Measurements from ENCODE around the gene ARL2BP. TPM values are rescaled to one million over a fixed set of nuclear protein-coding genes. Genes with fewer than 3 reads are reported as not detected.

ARL2BP gene
- total RNA-seq, 2 experiments from 2014 or later: 26.6 to 31.2 TPM

DNA sequence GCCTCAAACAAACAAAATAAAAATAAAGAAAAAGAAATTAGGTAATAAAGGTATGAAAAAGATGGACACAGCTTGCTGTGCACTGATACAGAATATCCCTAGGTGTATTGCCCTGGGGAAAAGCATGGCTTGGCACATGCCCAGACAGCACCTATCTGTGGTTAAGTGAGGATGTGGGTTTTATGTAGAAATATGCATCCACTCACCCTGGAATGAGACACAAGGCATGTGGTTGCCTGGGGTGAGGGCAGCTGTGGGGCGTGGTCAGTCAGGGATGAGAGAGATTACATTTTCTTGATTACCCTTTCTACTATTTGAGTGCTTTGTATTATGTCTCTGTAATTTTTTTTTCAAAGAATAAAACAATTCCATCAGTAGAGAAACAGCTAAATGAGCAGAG lies 32.5 kb downstream of the ARL2BP start:
- no peaks in the 10 kb centered on the region for H3K36me3 ChIP-seq (ENCODE audit: insufficient read depth, low read length)
- ChIA-PET CTCF (ENCODE audit: unreplicated experiment) (no interaction called here), POLR2A (interaction anchor here (0.5 kb wide), 1 partner anchor 959 kb away, joined by 3 read pairs; no protein-coding TSS in a partner anchor)
- no peak overlapping the region for H3K4me2 ChIP-seq (ENCODE audit: low read length)
- no peaks in the 10 kb centered on the region for H4K20me1 ChIP-seq (ENCODE audit: insufficient read depth, low read length)
- BruUV-seq (replicated peaks): no TSS peak
- H3K9me3 ChIP-seq (ENCODE audit: low read length): no peaks in the 10 kb centered on the region
- no peaks in the 10 kb centered on the region for H3K79me2 ChIP-seq (ENCODE audit: insufficient read depth, low read depth, low read length)
- DNase-seq (ENCODE audit: low spot score): no peak
- no peaks in the 10 kb centered on the region for H3K9me2 ChIP-seq (ENCODE audit: insufficient read depth, low read length)
- intact Hi-C loops (cut with micrococcal nuclease; ENCODE audit: unreplicated experiment): no loop called here
- no peak overlapping the region for H3K27ac ChIP-seq (ENCODE audit: low read depth, low read length, poor library complexity, severe bottlenecking)
- no peak overlapping the region for H2AFZ ChIP-seq (ENCODE audit: low read length)
- H3K4me1 ChIP-seq (ENCODE audit: insufficient read depth, low read length, poor library complexity, severe bottlenecking): no peaks in the 10 kb centered on the region
- H3K4me3 ChIP-seq (ENCODE audit: low read depth, low read length, poor library complexity, severe bottlenecking): no peak overlapping the region
- TF ChIP-seq EZH2phosphoT487 (IDR thresholded peaks at IDR 0.05; ENCODE audit: borderline replicate concordance, low read depth, low read length) (no peak), CTCF (conservative IDR thresholded peaks at IDR 0.05; ENCODE audit: low read length) (no peak)

GRCh38 chr16:57278494-57278893 lies 33.4 kb downstream of the ARL2BP start:
- Histone ChIP-seq H3K9me3 (ENCODE audit: low read length) (no peaks in the 10 kb centered on the region), H3K36me3 (ENCODE audit: insufficient read depth, low read length) (no peaks in the 10 kb centered on the region), H3K79me2 (ENCODE audit: insufficient read depth, low read depth, low read length) (no peaks in the 10 kb centered on the region), H3K4me3 (ENCODE audit: low read depth, low read length, poor library complexity, severe bottlenecking) (no peak overlapping the region), H3K4me1 (ENCODE audit: insufficient read depth, low read length, poor library complexity, severe bottlenecking) (no peaks in the 10 kb centered on the region), H4K20me1 (ENCODE audit: insufficient read depth, low read length) (no peaks in the 10 kb centered on the region), H2AFZ (ENCODE audit: low read length) (no peak overlapping the region), H3K27ac (ENCODE audit: low read depth, low read length, poor library complexity, severe bottlenecking) (no peak overlapping the region), H3K9me2 (ENCODE audit: insufficient read depth, low read length) (no peaks in the 10 kb centered on the region), H3K4me2 (ENCODE audit: low read length) (no peak overlapping the region)
- DNase-seq (ENCODE audit: low spot score): no peak
- no peak for TF ChIP-seq EZH2phosphoT487 (IDR thresholded peaks at IDR 0.05; ENCODE audit: borderline replicate concordance, low read depth, low read length)
- no peak for TF ChIP-seq CTCF (conservative IDR thresholded peaks at IDR 0.05; ENCODE audit: low read length)
- intact Hi-C loops (cut with micrococcal nuclease; ENCODE audit: unreplicated experiment): no loop called here
- ChIA-PET POLR2A (no interaction called here), CTCF (ENCODE audit: unreplicated experiment) (no interaction called here)
- BruUV-seq (replicated peaks): no TSS peak

- ChIA-PET CTCF (ENCODE audit: unreplicated experiment) (interaction anchor here (0.6 to 0.8 kb wide), 3 partner anchors 18 to 546 kb away, joined by 3 read pairs; no protein-coding TSS in a partner anchor), POLR2A (no interaction called here)
- no peak overlapping the region for H3K4me2 ChIP-seq (ENCODE audit: low read length)
- no peaks in the 10 kb centered on the region for H3K79me2 ChIP-seq (ENCODE audit: insufficient read depth, low read depth, low read length)
- intact Hi-C loops (cut with micrococcal nuclease; ENCODE audit: unreplicated experiment): no loop called here
- no peak overlapping the region for H3K4me3 ChIP-seq (ENCODE audit: low read depth, low read length, poor library complexity, severe bottlenecking)
- BruUV-seq (replicated peaks): no TSS peak
- DNase-seq (ENCODE audit: low spot score): no peak
- no peaks in the 10 kb centered on the region for H3K9me2 ChIP-seq (ENCODE audit: insufficient read depth, low read length)
- H3K9me3 ChIP-seq (ENCODE audit: low read length): no peaks in the 10 kb centered on the region
- no peaks in the 10 kb centered on the region for H4K20me1 ChIP-seq (ENCODE audit: insufficient read depth, low read length)
- no peaks in the 10 kb centered on the region for H3K4me1 ChIP-seq (ENCODE audit: insufficient read depth, low read length, poor library complexity, severe bottlenecking)
- no peak overlapping the region for H3K27ac ChIP-seq (ENCODE audit: low read depth, low read length, poor library complexity, severe bottlenecking)
- TF ChIP-seq CTCF (conservative IDR thresholded peaks at IDR 0.05; ENCODE audit: low read length) (no peak), EZH2phosphoT487 (IDR thresholded peaks at IDR 0.05; ENCODE audit: borderline replicate concordance, low read depth, low read length) (no peak)
- H2AFZ ChIP-seq (ENCODE audit: low read length): no peak overlapping the region
- no peaks in the 10 kb centered on the region for H3K36me3 ChIP-seq (ENCODE audit: insufficient read depth, low read length)
Measured at GRCh38 chr16:57279780-57280638, 35.0 kb downstream of the ARL2BP start.

Measured in OCI-LY7 (cell line).